HFF-Myc (cell line): ENCODE measurements around the gene GREB1.

Source experiments
- DNase-seq: peaks from one replicate; pipeline ENCODE4 v3.0.0-alpha.2; 2011; ENCODE audit warnings: low read depth; ENCODE audit errors: extremely low read depth
- H3K4me3 ChIP-seq: replicated peaks from 2 replicates; pipeline ENCODE4 v1.5.1; 2011; ENCODE audit warnings: low read depth, mild to moderate bottlenecking, control low read depth, low read length
- CTCF ChIP-seq: IDR thresholded peaks from 2 replicates; pipeline ENCODE4 v1.5.1; 2012; ENCODE audit warnings: mild to moderate bottlenecking, low read depth, low read length, control low read depth; ENCODE audit errors: missing control alignments

Gene GREB1

DNA sequence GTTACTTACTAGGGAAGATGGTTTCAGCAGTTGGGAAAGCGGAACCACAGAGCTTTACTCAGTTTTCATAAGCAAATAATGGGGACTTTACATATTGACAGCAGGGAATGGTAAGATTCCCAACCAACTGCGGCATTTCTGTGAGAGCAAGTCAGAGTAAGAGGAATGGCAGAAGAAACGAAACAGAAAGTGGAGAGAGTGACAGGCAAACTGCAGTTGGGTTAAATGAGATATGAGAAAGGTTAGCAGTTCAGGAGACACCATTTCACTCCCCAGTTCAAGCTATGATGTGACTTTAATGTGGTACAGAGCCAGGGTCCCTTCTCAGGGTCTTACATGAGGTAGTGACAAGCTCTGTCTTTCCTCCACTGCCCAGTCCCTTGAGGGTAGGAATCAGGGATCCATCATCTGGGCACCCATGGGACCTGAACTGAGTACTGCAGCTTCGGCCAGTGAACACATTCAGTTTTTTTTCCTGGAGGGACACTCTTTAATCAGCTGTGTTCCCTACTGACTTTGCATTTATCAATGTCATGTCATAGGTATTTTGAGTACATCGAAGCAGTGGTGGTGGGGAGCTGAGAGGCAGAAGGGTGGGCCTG is 33.0 kb upstream of the GREB1 start:
- no peak overlapping the region for H3K4me3 ChIP-seq
- DNase-seq = no peak
- no peak for TF ChIP-seq CTCF

DNA sequence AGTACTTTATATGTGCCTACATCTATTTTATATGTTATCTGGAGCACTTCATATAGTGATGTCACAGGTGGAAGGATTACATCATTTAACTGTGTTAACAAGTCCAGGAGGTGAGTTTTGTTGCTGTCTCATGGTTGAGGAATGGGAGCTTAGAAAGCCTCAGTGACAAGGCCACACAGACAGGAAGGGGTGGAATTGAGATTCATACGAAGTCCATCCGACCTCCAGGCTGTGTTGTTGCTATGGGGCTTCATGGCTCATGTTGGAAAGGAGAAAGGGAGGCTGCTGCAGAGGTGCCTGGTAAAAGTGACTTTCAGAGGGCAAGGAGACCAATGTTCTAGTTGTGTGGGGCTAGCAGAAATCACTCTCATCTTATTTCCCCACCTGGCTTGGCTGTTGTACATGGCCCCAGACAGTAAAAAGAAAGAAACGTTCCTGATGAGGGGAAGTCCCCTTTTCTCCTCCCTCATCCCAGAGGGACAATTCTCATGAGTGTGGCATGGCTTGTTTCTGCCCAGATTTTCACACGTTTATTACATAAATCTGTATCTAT is 31.0 kb upstream of the GREB1 start:
- TF ChIP-seq CTCF = no peak
- no peak for DNase-seq
- H3K4me3 ChIP-seq = no peak overlapping the region

DNA sequence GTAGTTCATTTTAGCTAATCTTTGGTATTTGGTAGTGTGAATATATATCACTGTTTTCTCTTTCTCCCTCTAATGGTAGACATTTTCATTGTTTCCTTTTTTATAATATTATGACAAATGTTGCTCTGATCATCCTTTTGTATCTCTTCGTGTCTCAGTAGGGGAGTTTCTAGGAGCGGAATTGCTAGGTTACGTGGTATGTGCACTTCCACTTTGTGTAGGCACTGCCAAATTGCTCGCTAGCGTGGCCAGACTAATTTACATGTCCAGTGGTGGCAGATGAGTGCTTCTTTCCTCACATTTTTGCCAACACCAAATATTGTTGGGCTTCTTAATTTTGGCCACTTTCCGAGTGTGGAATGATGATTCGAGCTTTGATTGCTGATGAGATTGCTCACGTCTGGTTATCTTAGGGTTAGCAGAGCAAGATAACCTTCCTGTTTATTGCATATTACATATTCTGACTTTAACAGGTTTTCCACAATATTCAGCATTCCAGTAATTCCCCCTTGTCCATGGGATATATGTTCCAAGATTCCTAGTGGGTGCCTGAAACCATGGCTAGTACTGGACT is 30.4 kb upstream of the GREB1 start:
- DNase-seq = no peak
- no peak overlapping the region for H3K4me3 ChIP-seq
- no peak for TF ChIP-seq CTCF

DNA sequence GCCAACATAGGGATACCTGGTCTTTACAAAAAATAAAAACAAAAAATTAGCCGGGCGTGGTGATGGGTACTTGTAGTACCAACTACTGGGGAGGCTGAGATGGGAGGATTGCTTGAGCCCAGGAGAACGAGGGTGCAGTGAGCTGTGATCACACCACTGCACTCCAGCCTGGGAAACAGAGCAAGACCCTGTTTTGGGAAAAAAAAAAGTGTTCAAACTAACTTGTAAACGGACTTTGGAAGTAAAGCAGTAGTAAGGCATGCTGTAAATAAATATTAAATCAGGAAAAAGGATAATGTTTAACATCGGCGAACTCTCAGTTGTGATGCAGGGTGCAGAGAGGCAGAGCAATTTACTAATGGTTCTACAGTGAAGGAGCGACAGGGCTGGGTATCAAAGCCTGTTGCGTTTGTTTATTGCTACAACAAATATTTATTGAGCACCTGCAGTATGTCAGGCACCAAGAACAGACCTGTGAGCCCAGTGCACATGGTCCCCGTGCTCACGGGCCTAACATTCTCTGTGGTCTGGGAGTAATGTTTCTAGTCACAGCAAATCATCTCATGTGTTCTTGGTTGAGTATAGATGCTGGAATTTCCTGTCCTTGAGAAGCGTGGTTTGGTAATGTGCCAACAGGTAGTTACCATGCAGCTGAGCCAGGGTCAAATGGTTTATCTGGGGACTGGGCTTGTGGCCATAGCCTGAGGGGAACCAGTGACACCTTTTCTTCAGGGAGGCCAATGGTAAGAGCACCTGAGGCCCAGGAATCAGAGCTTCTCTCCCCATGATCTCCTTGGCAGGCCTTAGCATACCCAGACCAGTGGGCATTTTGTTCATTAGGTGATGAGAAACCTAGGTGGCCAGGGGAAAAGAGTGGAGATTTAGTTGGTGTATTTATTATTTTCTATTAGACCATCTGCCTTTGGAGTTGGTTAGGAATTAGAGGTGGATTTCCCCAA is 27.9 kb upstream of the GREB1 start:
- no peak for DNase-seq
- TF ChIP-seq CTCF = no peak
- no peak overlapping the region for H3K4me3 ChIP-seq

DNA sequence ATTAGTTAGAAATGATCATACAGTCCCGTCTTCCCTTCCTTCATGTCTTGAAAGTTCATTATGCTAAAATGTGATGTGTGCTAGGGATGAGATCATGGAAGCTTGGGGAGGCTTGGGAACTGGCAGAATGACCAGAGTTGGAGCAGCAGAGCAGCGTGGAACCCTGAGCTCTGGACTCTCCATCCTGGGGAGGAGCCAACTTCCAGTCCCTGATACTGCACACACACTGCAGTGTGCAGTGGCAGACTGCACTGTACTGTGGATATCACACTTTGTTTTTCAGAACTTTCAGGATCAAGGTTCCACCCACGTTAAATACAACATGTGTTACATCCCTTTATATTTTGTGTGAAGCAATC is 27.3 kb upstream of the GREB1 start:
- TF ChIP-seq CTCF = no peak

GRCh38 chr2:11507517-11507916 is 26.3 kb upstream of the GREB1 start:
- no peak for DNase-seq
- no peak for TF ChIP-seq CTCF
- no peak overlapping the region for H3K4me3 ChIP-seq

More for the DNA sequence above, 27.3 kb upstream of the GREB1 start:
- no peak for DNase-seq
- H3K4me3 ChIP-seq = no peak overlapping the region
